HG02840 (cell line): Measurements from ENCODE around the gene EEFSEC.

Experiments
- ATAC-seq: cut with Tn5 transposase; IDR thresholded peaks from one replicate; pipeline ENCODE4 v1.9.1; 2021; ENCODE audit warnings: mild to moderate bottlenecking, moderate library complexity, moderate number of reproducible peaks; ENCODE audit not compliant: unreplicated experiment, low FRiP score

The EEFSEC gene

GRCh38 chr3:128402998-128403397 lies 249.7 kb downstream of the EEFSEC start:
- no peak for ATAC-seq

DNA sequence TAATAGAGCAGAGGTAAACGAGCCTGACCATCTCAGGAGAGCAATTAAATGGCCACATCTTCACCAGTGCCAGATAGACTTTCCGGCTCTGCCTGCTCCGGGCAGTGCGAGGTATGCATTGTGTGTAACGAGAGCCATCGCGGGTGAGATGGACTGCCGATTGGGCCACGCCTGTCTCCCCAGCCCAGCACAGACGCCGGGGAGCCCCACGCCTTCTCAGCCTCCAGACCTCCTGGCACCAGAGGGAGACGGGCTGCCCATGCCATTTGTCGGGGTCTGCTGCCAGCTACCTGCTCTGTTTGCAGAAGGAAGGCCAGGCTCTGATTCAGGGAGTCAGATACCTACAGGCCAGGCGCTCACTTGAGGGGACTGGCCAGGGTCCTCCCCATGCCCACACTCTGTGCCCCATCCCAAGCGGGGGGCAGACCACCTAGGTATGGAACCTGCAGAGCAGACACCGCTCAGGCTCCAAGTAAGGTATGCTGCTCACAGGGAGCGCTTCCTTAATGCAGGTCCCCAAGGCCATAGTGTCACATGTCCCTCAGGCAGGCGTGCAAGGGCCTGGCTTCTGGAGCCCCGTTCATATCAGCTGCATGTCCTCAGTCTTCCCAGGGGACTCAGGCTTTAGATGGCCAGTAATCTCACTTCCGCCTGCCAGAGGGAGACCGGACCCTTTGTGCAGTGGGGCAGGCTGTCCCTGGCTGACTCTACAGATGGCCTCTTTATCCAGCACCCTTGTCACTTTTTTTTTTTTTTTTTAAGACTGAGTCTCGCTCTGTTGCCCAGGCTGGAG lies 251.2 kb downstream of the EEFSEC start:
- ATAC-seq: no peak

GRCh38 chr3:128405554-128406277 lies 252.4 kb downstream of the EEFSEC start:
- ATAC-seq: no peak

DNA sequence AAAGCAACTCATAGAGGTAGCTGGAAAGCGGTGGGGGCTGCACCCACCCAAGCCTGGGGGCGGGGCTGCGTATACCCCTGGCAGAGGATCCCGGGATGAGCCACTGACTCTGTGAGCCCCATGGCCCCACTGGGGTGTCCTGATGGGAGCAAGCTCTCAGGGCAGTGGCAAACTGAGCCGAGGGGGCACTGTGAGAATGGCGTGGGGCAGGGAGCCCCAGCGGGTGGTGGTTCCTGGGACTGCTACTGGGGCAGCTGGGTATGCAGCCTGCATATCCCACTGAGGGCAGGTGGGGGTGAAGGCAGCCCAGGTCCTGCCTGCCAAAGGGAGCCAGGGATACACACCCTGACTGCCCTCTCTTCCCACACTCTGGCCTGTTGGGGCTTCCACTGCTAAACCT lies 254.0 kb downstream of the EEFSEC start:
- ATAC-seq: no peak

- no peak for ATAC-seq
These were observed 254.9 kb downstream of the EEFSEC start for GRCh38 chr3:128408012-128408692.

- no peak for ATAC-seq
These were observed 255.7 kb downstream of the EEFSEC start for GRCh38 chr3:128408693-128409623.

GRCh38 chr3:128409624-128410581 lies 256.6 kb downstream of the EEFSEC start:
- no peak for ATAC-seq

DNA sequence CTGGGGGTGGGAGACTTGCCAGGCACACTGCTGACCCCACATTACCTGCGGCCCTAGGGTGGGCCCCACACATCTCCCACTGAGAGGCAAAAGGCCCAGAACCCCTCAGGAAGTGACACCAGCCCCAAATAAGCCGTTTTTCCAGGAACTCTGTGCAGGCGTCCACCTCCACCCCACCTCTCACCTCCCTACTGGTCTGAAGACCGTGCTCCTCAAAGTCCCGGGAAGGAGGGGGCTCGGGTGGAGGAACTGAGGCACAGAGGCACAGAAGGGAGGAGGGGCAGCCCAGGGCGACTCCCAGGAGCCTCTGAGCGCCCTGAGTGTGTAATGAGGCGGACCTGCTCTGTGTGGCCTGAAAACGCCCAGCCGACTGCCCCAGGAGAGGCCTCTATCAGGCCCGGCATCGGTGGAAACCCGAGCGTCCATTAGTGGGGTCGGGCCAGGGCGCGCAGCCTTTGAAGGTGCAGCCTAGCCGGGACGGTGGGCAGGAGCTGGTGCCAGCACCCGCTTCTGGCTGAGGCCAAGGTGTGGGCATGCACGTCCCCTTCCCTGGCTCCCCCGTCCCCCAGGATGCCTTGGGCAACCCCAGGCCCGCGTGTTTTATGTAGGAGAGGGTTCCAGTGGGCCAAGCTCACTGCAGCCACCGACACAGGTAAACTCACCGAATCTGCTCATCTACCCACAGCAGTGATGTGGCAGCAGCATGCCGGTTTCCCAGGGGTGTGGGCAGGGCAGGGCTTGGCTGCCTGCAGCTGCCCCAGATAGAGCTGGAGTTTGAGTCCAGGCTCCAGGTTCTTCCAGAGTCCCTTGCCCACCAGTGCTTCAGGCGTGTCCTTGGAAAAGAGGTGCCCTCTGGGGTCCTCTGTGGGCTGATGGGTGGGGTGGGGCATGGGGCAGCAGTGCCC lies 257.6 kb downstream of the EEFSEC start:
- ATAC-seq: no peak

GRCh38 chr3:128411574-128412064 lies 258.3 kb downstream of the EEFSEC start:
- ATAC-seq: no peak

- no peak for ATAC-seq
These were observed 259.1 kb downstream of the EEFSEC start for GRCh38 chr3:128412180-128413002.

DNA sequence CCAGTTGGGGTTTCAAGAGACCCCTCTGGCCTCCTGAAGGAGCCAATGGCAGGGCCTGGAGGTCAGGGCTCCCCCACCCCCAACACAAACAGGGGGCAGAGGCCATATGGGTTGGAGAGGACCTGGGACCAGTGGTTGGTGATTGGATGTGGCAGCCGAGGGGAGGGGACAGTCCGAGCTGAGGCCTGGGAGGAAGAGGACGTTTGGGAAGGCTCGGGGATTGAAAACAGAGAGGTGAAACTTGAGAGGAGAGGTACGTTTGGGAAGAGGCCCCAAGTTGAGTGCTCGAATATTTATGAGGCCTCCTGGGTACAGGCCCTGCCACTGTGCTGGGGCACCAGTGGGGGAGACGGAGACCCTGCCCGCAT lies 259.7 kb downstream of the EEFSEC start:
- no peak for ATAC-seq

DNA sequence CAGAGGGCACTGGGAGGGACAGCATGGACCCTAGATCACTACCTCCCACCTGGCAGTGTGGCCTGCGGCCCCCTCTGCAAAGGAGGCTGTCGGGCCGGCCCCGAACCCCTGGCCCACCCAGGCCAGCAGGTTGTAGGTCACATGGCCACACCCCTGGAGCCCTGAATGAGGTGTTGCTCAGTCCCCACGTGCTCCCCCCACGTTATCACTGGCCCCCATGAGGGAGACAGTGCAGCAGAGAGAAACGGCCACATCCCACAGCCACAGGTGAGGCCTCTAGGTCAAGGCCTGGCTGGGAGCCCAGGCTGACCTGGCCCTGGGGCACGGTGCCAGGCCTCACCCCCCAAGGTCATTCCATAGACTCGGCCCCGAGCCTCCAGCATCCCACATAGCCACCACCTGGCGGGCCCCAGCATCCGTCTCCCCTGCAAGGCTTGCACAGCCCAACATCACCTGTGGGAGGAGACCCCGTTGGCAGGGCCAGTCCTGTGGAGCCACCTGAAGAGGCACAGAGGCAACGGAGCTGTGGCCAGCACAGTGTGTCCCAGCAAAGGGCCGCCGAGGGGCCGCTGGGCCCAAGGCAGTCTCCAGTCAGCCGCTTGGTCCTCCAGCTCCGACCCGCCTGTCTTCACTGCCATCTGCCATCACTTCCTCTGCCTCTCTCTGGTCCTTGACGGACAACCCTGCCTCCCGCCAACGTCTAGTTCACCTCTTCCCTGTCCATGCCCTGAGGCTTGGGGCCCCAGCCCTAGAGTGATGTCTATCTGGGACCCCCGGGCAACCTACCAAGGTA lies 260.3 kb downstream of the EEFSEC start:
- no peak for ATAC-seq

DNA sequence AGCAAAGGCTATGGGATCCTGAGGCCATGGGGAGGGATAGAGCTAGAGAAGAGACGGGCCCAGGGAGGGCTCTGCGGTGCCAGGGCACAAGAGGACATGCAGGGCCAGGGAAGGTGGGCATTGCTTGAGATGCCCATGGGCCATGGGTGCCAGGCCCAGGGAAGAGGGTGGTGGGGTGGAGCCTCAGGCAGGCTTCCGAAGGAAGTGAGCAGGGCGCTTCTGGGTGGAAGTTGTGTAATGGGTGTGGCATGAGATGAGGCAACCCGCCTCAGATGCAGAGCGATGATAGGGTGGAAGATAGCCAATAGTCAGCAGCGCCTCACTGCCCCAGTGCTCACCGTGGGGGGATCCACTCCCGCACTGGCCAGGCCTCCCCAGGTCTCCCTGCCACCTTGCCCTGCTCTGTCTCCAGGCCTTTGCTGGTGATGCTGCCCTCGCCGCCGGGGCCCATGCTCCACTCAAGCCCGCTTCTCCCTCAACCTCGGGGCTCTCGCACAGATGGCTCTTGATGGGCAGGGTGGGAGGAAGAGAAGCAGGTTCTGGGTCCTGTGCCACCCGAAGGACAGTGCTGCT lies 262.0 kb downstream of the EEFSEC start:
- no peak for ATAC-seq

GRCh38 chr3:128415773-128416577 lies 262.7 kb downstream of the EEFSEC start:
- ATAC-seq: no peak

DNA sequence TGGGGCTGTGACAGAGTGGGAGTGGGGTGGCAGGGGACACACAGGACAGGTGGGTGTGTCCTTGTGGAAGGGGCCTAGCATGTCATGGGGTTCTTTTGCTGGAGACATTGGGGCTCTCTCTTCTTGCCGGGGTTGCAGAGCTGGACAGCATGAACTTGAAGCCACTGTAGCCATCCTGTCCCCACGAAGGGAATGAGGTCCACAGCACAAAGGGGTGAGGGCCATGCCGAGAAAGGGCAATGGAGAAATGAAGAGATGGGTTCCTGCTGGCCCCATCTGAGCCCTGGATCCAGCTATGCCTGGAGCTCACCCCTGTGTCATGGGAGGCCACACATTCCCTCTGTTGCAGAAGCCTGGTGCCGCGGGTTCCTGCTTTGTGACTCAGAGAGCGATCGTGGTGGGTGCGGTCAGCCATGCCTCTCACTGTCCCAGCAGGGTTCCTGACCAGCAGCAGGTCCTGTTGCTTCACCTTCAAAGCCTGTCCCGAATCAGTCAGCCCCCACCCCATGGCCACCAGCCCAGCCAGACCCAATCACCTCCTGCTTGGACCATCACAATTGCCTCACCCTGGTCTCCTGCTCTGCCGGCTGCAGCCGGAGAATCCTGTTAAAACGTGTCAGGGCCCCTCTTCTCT lies 263.4 kb downstream of the EEFSEC start:
- no peak for ATAC-seq
